ENCODE measurements around the gene MKS1.

DNA sequence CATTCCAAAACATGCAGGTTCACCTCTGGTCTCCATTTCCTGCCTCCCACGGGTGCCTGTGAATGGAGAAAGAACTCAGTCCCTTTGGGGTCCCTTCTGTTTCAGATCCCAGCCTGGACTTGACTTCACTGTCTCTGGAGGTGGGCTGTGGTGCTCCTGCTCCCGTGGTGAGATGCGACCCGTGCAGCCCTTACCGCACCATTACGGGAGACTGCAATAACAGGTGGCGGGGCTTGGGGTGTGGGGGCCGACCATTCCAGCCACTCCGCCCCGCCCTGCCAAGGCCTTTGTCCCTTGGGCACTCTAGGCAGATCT lies 29.9 kb upstream of the MKS1 start:
- TF ChIP-seq, protein P1, sequence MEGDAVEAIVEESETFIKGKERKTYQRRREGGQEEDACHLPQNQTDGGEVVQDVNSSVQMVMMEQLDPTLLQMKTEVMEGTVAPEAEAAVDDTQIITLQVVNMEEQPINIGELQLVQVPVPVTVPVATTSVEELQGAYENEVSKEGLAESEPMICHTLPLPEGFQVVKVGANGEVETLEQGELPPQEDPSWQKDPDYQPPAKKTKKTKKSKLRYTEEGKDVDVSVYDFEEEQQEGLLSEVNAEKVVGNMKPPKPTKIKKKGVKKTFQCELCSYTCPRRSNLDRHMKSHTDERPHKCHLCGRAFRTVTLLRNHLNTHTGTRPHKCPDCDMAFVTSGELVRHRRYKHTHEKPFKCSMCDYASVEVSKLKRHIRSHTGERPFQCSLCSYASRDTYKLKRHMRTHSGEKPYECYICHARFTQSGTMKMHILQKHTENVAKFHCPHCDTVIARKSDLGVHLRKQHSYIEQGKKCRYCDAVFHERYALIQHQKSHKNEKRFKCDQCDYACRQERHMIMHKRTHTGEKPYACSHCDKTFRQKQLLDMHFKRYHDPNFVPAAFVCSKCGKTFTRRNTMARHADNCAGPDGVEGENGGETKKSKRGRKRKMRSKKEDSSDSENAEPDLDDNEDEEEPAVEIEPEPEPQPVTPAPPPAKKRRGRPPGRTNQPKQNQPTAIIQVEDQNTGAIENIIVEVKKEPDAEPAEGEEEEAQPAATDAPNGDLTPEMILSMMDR (IDR thresholded peaks at IDR 0.05), result no peak
- no peak for TF ChIP-seq POLR2A (IDR thresholded peaks at IDR 0.05)

Measured in adrenal gland (tissue), 5 donors.